ENCODE results near the gene UNC5C.

Gene UNC5C

GRCh38 chr4:95532305-95532704 is 16.5 kb downstream of the UNC5C start:
- Histone ChIP-seq H3K23ac (ENCODE audit: low read length) (no peak overlapping the region), H2BK120ac (ENCODE audit: insufficient read depth, low read length, poor library complexity) (peak overlapping the region; percentile 21), H3K18ac (ENCODE audit: low read length) (peak overlapping the region; percentile 72), H3K9me3 (ENCODE audit: insufficient read depth, low read depth, low read length) (no peaks in the 10 kb centered on the region), H4K91ac (ENCODE audit: low read depth, low read length) (peak overlapping the region; percentile 63), H2BK12ac (ENCODE audit: low read length) (peak overlapping the region; percentile 63), H3K14ac (ENCODE audit: low read length) (peak overlapping the region; percentile 6), H4K12ac (ENCODE audit: low read depth, low read length) (no peak overlapping the region), H3K4me3 (ENCODE audit: low read depth, low read length) (no peak overlapping the region), H3K27me3 (ENCODE audit: insufficient read depth, low read length) (no peaks in the 10 kb centered on the region), H3K36me3 (ENCODE audit: control insufficient read depth in 1 of 2, insufficient read depth in 2 of 2, low read length in 2 of 2) (no peaks in the 10 kb centered on the region), H3K4me2 (ENCODE audit: low read length) (no peak overlapping the region), H3K9ac (ENCODE audit: low read length) (no peak overlapping the region), H3K79me2 (ENCODE audit: control insufficient read depth, insufficient read depth, low read length, poor library complexity) (no peaks in the 10 kb centered on the region), H2AFZ (ENCODE audit: insufficient read depth, low read length, poor library complexity) (no peak overlapping the region), H3K79me1 (ENCODE audit: low read length) (peaks cover 7% of the 10 kb centered on the region), H3K4me1 (ENCODE audit: control insufficient read depth in 1 of 2, insufficient read depth in 2 of 2, low read length in 2 of 2) (peaks cover 2 to 10% of the 10 kb centered on the region in 2 experiments), H3K27ac (ENCODE audit: low read depth, low read length) (peak overlapping the region; percentile 94), H2BK5ac (ENCODE audit: low read depth, low read length, poor library complexity) (peak overlapping the region; percentile 33), H4K8ac (ENCODE audit: low read depth, low read length) (peak overlapping the region; percentile 72), H3K4ac (ENCODE audit: low read depth, low read length) (no peak overlapping the region), H2AK5ac (ENCODE audit: low read length) (no peak overlapping the region)
- DNase-seq, result no peak
- WGBS (ENCODE audit: extremely low coverage, insufficient coverage, insufficient read length), result no CpG with 5 or more reads among the region's 3 CpGs

- H3K14ac ChIP-seq (ENCODE audit: low read length), result no peak overlapping the region
- H3K79me2 ChIP-seq (ENCODE audit: control insufficient read depth, insufficient read depth, low read length, poor library complexity), result no peaks in the 10 kb centered on the region
- H3K79me1 ChIP-seq (ENCODE audit: low read length), result peaks cover 5% of the 10 kb centered on the region
- no peak overlapping the region for H2AFZ ChIP-seq (ENCODE audit: insufficient read depth, low read length, poor library complexity)
- H3K4me3 ChIP-seq (ENCODE audit: low read depth, low read length), result no peak overlapping the region
- no peak overlapping the region for H4K91ac ChIP-seq (ENCODE audit: low read depth, low read length)
- H3K4me2 ChIP-seq (ENCODE audit: low read length), result no peak overlapping the region
- no peak overlapping the region for H3K23ac ChIP-seq (ENCODE audit: low read length)
- no peak overlapping the region for H2BK12ac ChIP-seq (ENCODE audit: low read length)
- H3K18ac ChIP-seq (ENCODE audit: low read length), result no peak overlapping the region
- H2BK120ac ChIP-seq (ENCODE audit: insufficient read depth, low read length, poor library complexity), result no peak overlapping the region
- peaks cover 2 to 8% of the 10 kb centered on the region in 2 experiments for H3K4me1 ChIP-seq (ENCODE audit: control insufficient read depth in 1 of 2, insufficient read depth in 2 of 2, low read length in 2 of 2)
- H4K8ac ChIP-seq (ENCODE audit: low read depth, low read length), result no peak overlapping the region
- no peak overlapping the region for H4K12ac ChIP-seq (ENCODE audit: low read depth, low read length)
- WGBS (ENCODE audit: extremely low coverage, insufficient coverage, insufficient read length), result no CpG with 5 or more reads among the region's 1 CpG
- no peak overlapping the region for H3K9ac ChIP-seq (ENCODE audit: low read length)
- H2AK5ac ChIP-seq (ENCODE audit: low read length), result no peak overlapping the region
- H3K4ac ChIP-seq (ENCODE audit: low read depth, low read length), result no peak overlapping the region
- H3K9me3 ChIP-seq (ENCODE audit: insufficient read depth, low read depth, low read length), result no peaks in the 10 kb centered on the region
- no peaks in the 10 kb centered on the region for H3K36me3 ChIP-seq (ENCODE audit: control insufficient read depth in 1 of 2, insufficient read depth in 2 of 2, low read length in 2 of 2)
- H3K27ac ChIP-seq (ENCODE audit: low read depth, low read length), result no peak overlapping the region
- DNase-seq, result no peak
- H2BK5ac ChIP-seq (ENCODE audit: low read depth, low read length, poor library complexity), result no peak overlapping the region
- no peaks in the 10 kb centered on the region for H3K27me3 ChIP-seq (ENCODE audit: insufficient read depth, low read length)
These were observed 17.6 kb downstream of the UNC5C start for GRCh38 chr4:95531141-95531540.

DNA sequence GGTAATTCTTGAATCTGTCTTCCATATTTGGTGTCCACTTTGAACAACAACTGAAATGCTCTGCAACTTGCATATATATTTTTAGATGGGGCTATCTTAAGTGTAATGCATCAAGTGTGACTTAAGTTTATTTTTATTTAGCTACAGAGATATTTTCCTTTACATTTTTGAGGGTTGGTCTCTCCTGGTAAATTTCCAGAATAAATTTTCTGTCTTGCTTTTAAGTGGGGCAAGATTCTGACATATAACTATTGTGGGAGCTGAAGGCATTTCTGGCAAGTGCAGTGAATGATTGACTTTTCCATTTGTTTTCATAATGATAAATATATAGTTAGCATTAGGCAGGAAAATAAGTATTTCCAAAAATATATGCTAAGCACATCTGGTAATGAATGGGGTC is 18.8 kb downstream of the UNC5C start:
- H3K79me1 ChIP-seq (ENCODE audit: low read length), result peaks cover 5% of the 10 kb centered on the region
- H3K4me1 ChIP-seq (ENCODE audit: control insufficient read depth in 1 of 2, insufficient read depth in 2 of 2, low read length in 2 of 2), result peaks cover 2 to 8% of the 10 kb centered on the region in 2 experiments
- DNase-seq, result no peak
- no peak overlapping the region for H4K12ac ChIP-seq (ENCODE audit: low read depth, low read length)
- no peak overlapping the region for H3K23ac ChIP-seq (ENCODE audit: low read length)
- H2BK120ac ChIP-seq (ENCODE audit: insufficient read depth, low read length, poor library complexity), result no peak overlapping the region
- H3K9ac ChIP-seq (ENCODE audit: low read length), result no peak overlapping the region
- H2AFZ ChIP-seq (ENCODE audit: insufficient read depth, low read length, poor library complexity), result no peak overlapping the region
- H2BK5ac ChIP-seq (ENCODE audit: low read depth, low read length, poor library complexity), result no peak overlapping the region
- H3K18ac ChIP-seq (ENCODE audit: low read length), result no peak overlapping the region
- H3K4me3 ChIP-seq (ENCODE audit: low read depth, low read length), result no peak overlapping the region
- no peaks in the 10 kb centered on the region for H3K27me3 ChIP-seq (ENCODE audit: insufficient read depth, low read length)
- no peak overlapping the region for H3K14ac ChIP-seq (ENCODE audit: low read length)
- no peaks in the 10 kb centered on the region for H3K9me3 ChIP-seq (ENCODE audit: insufficient read depth, low read depth, low read length)
- H3K36me3 ChIP-seq (ENCODE audit: control insufficient read depth in 1 of 2, insufficient read depth in 2 of 2, low read length in 2 of 2), result no peaks in the 10 kb centered on the region
- H3K79me2 ChIP-seq (ENCODE audit: control insufficient read depth, insufficient read depth, low read length, poor library complexity), result no peaks in the 10 kb centered on the region
- H3K27ac ChIP-seq (ENCODE audit: low read depth, low read length), result no peak overlapping the region
- no peak overlapping the region for H2AK5ac ChIP-seq (ENCODE audit: low read length)
- H3K4ac ChIP-seq (ENCODE audit: low read depth, low read length), result no peak overlapping the region
- no peak overlapping the region for H3K4me2 ChIP-seq (ENCODE audit: low read length)
- H2BK12ac ChIP-seq (ENCODE audit: low read length), result no peak overlapping the region
- no peak overlapping the region for H4K91ac ChIP-seq (ENCODE audit: low read depth, low read length)
- H4K8ac ChIP-seq (ENCODE audit: low read depth, low read length), result no peak overlapping the region

DNA sequence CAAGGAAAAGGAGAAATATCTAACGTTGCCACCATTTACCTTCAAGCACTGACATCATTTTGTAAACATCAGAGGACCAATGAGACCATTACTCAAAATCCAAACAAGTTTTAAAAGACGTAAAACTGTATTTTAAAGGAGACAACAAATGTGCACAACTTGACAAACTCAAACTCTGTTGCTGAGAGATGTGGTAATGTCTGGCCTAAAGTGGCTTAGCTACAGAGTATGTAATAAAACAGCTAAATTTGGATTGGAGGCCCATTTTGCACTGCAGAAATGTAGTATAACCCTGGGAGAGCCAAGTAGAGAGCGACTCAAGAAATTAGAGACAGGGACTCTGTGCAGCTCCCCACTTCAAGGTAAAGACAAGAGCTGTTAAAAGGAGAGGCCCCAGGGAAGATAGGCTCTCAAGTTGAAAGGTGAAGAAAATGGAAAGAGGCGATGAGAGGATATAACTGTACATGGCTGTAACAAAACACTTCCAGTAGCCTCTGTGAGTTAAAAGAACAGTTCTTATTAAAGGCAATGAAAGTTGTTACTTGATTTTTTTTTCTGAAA is 20.3 kb downstream of the UNC5C start:
- H2AFZ ChIP-seq (ENCODE audit: insufficient read depth, low read length, poor library complexity), result no peak overlapping the region
- no peak overlapping the region for H3K9ac ChIP-seq (ENCODE audit: low read length)
- H3K36me3 ChIP-seq (ENCODE audit: control insufficient read depth in 1 of 2, insufficient read depth in 2 of 2, low read length in 2 of 2), result peaks cover 0 to 2% of the 10 kb centered on the region in 2 experiments
- peaks cover 6 to 12% of the 10 kb centered on the region in 2 experiments for H3K4me1 ChIP-seq (ENCODE audit: control insufficient read depth in 1 of 2, insufficient read depth in 2 of 2, low read length in 2 of 2)
- no peak for DNase-seq
- H3K27me3 ChIP-seq (ENCODE audit: insufficient read depth, low read length), result no peaks in the 10 kb centered on the region
- peak overlapping the region; percentile 54 for H2BK12ac ChIP-seq (ENCODE audit: low read length)
- H3K27ac ChIP-seq (ENCODE audit: low read depth, low read length), result peak overlapping the region; percentile 77
- no peak overlapping the region for H4K91ac ChIP-seq (ENCODE audit: low read depth, low read length)
- no peak overlapping the region for H2AK5ac ChIP-seq (ENCODE audit: low read length)
- no peak overlapping the region for H3K4me2 ChIP-seq (ENCODE audit: low read length)
- no CpG with 5 or more reads among the region's 4 CpGs for WGBS (ENCODE audit: extremely low coverage, insufficient coverage, insufficient read length)
- no peak overlapping the region for H3K18ac ChIP-seq (ENCODE audit: low read length)
- H3K4ac ChIP-seq (ENCODE audit: low read depth, low read length), result no peak overlapping the region
- no peaks in the 10 kb centered on the region for H3K79me2 ChIP-seq (ENCODE audit: control insufficient read depth, insufficient read depth, low read length, poor library complexity)
- H3K23ac ChIP-seq (ENCODE audit: low read length), result no peak overlapping the region
- peak overlapping the region; percentile 46 for H2BK5ac ChIP-seq (ENCODE audit: low read depth, low read length, poor library complexity)
- H3K9me3 ChIP-seq (ENCODE audit: insufficient read depth, low read depth, low read length), result no peaks in the 10 kb centered on the region
- H3K4me3 ChIP-seq (ENCODE audit: low read depth, low read length), result no peak overlapping the region
- no peak overlapping the region for H4K8ac ChIP-seq (ENCODE audit: low read depth, low read length)
- peaks cover 9% of the 10 kb centered on the region for H3K79me1 ChIP-seq (ENCODE audit: low read length)
- peak overlapping the region; percentile 38 for H2BK120ac ChIP-seq (ENCODE audit: insufficient read depth, low read length, poor library complexity)
- no peak overlapping the region for H4K12ac ChIP-seq (ENCODE audit: low read depth, low read length)
- no peak overlapping the region for H3K14ac ChIP-seq (ENCODE audit: low read length)
